HG03108 (cell line): Measurements from ENCODE around the gene WFDC5.

Source experiments
- ATAC-seq: cut with Tn5 transposase; IDR thresholded peaks from one replicate; pipeline ENCODE4 v1.9.1; 2021; ENCODE audit warnings: moderate library complexity; ENCODE audit not compliant: unreplicated experiment

WFDC5 gene

GRCh38 chr20:45115829-45116228 is 855 bp upstream of the WFDC5 start:
- ATAC-seq: no peak

- ATAC-seq: no peak
These were observed 406 bp upstream of the WFDC5 start for GRCh38 chr20:45115386-45115774.

GRCh38 chr20:45113865-45114264 is 1.1 kb downstream of the WFDC5 start:
- ATAC-seq: no peak

GRCh38 chr20:45112754-45113153 is 2.2 kb downstream of the WFDC5 start:
- no peak for ATAC-seq

GRCh38 chr20:45111799-45112471 is 3.0 kb downstream of the WFDC5 start:
- ATAC-seq: no peak

- ATAC-seq: no peak
These were observed 3.7 kb downstream of the WFDC5 start for GRCh38 chr20:45111285-45111684.

GRCh38 chr20:45110301-45110700 is 4.7 kb downstream of the WFDC5 start:
- no peak for ATAC-seq

- no peak for ATAC-seq
These were observed 5.3 kb downstream of the WFDC5 start for GRCh38 chr20:45109634-45110033.

- no peak for ATAC-seq
These were observed 9.7 kb downstream of the WFDC5 start for GRCh38 chr20:45105317-45105716.

GRCh38 chr20:45104786-45105185 is 10.2 kb downstream of the WFDC5 start:
- ATAC-seq: no peak

- no peak for ATAC-seq
These were observed 11.9 kb downstream of the WFDC5 start for GRCh38 chr20:45103072-45103471.

- ATAC-seq: no peak
These were observed 13.6 kb downstream of the WFDC5 start for GRCh38 chr20:45101333-45101850.

GRCh38 chr20:45100563-45101245 is 14.3 kb downstream of the WFDC5 start, which contains the start of gene KCNS1:
Gene KCNS1, minus strand, starts transcription at chr20:45101127. Its CDS starts 1,891 bp downstream, at chr20:45099236.
- ATAC-seq: no peak

- ATAC-seq: no peak
These were observed 16.7 kb downstream of the WFDC5 start for GRCh38 chr20:45098103-45098773.

- ATAC-seq: no peak
These were observed 17.4 kb downstream of the WFDC5 start for GRCh38 chr20:45097485-45098102.

GRCh38 chr20:45096781-45097180 is 18.2 kb downstream of the WFDC5 start:
- ATAC-seq: no peak

GRCh38 chr20:45095805-45096238 is 19.2 kb downstream of the WFDC5 start:
- ATAC-seq: no peak

GRCh38 chr20:45094864-45095574 is 20.0 kb downstream of the WFDC5 start:
- no peak for ATAC-seq

- ATAC-seq: no peak
These were observed 20.8 kb downstream of the WFDC5 start for GRCh38 chr20:45094201-45094600.

- no peak for ATAC-seq
These were observed 22.1 kb downstream of the WFDC5 start for GRCh38 chr20:45092898-45093297.

GRCh38 chr20:45091366-45091765 is 23.6 kb downstream of the WFDC5 start:
- no peak for ATAC-seq
